K562 (cell line): Measurements from ENCODE around the gene AMPD3. TPM values are rescaled to one million over a fixed set of nuclear protein-coding genes. Genes with fewer than 3 reads are reported as not detected.
A peak's percentile ranks its signal among the peaks of the same experiment; 100 is the strongest.

Source experiments
- ETV5 ChIP-seq: sonication (generic); formaldehyde crosslinking; IDR thresholded peaks from 2 replicates; pipeline ENCODE4 v1.4.0; 2020; ENCODE audit warnings: low read depth, mild to moderate bottlenecking, missing genetic modification reagents
- EWSR1 ChIP-seq: fragments of 450-650 bp; IDR thresholded peaks from 2 replicates; pipeline ENCODE4 v1.6.1; 2018; ENCODE audit warnings: borderline replicate concordance, mild to moderate bottlenecking, low read depth, moderate library complexity; ENCODE audit not compliant: partially characterized antibody
- FOXA1 ChIP-seq: fragments of 450-650 bp; IDR thresholded peaks from 2 replicates; pipeline ENCODE4 v1.6.1; 2016; ENCODE audit warnings: mild to moderate bottlenecking, borderline replicate concordance
- GABPA ChIP-seq: fragments of 200-800 bp; sonication (Bioruptor generic); conservative IDR thresholded peaks from 2 replicates; pipeline ENCODE4 v1.6.1; 2016; ENCODE audit warnings: low read depth, missing genetic modification characterization, missing compliant biosample characterization
- HMBOX1 ChIP-seq: sonication (generic); IDR thresholded peaks from 2 replicates; pipeline ENCODE4 v1.6.1; 2016
- IRF2 ChIP-seq: sonication (generic); formaldehyde crosslinking; IDR thresholded peaks from 2 replicates; pipeline ENCODE4 v1.8.1; 2022; ENCODE audit warnings: mild to moderate bottlenecking, missing genetic modification reagents
- JUN ChIP-seq, 2 experiments: sonication (generic) in 1 of 2; formaldehyde crosslinking in 1 of 2; IDR thresholded peaks; 2 replicates each; pipeline versions ENCODE4 v1.6.1 to v1.8.0; 2012 to 2022; ENCODE audit warnings: borderline replicate concordance in 2 of 2, mild to moderate bottlenecking in 2 of 2, improper control_type of control experiment in 1 of 2, low read depth in 1 of 2, low read length in 1 of 2, missing genetic modification reagents in 1 of 2
- L3MBTL2 ChIP-seq: fragments of 450-650 bp; IDR thresholded peaks from 2 replicates; pipeline ENCODE4 v1.6.1; 2016; ENCODE audit warnings: mild to moderate bottlenecking, moderate library complexity
- MYBL2 ChIP-seq, 2 experiments: fragments of 450-650 bp in 1 of 2; sonication (generic) in 1 of 2; formaldehyde crosslinking in 1 of 2; IDR thresholded peaks; 2 replicates each; pipeline versions ENCODE4 v1.6.1 to v1.8.1; 2017 to 2022; ENCODE audit warnings: borderline replicate concordance in 1 of 2, inconsistent platforms in 1 of 2, low read depth in 1 of 2, mild to moderate bottlenecking in 1 of 2, missing genetic modification reagents in 1 of 2, moderate library complexity in 1 of 2
- NR4A1 ChIP-seq, 2 experiments: fragments of 250-450 bp in 1 of 2; fragments of 450-650 bp in 1 of 2; sonication (Bioruptor Pico) in 1 of 2; IDR thresholded peaks; 2 replicates each; pipeline versions ENCODE4 v1.4.0 to v1.6.1; 2016 to 2020; ENCODE audit warnings: mild to moderate bottlenecking in 2 of 2, missing compliant biosample characterization in 1 of 2, missing genetic modification characterization in 1 of 2, moderate library complexity in 1 of 2
- PTTG1 ChIP-seq: fragments of 450-650 bp; IDR thresholded peaks from 2 replicates; pipeline ENCODE4 v1.6.1; 2016; ENCODE audit warnings: low read depth, mild to moderate bottlenecking, missing genetic modification characterization, missing compliant biosample characterization
- RB1 ChIP-seq: fragments of 450-650 bp; IDR thresholded peaks from 2 replicates; pipeline ENCODE4 v1.6.1; 2017; ENCODE audit warnings: low read depth, mild to moderate bottlenecking
- SIRT6 ChIP-seq: IDR thresholded peaks from one replicate; pipeline ENCODE4 v1.6.1; 2012; ENCODE audit warnings: low read depth, mild to moderate bottlenecking, control low read depth, inconsistent platforms, low read length, moderate library complexity
- SMAD2 ChIP-seq: fragments of 150-350 bp; IDR thresholded peaks from 2 replicates; pipeline ENCODE4 v1.6.1; 2014; ENCODE audit warnings: low read depth, mild to moderate bottlenecking, low read length
- SRSF9 ChIP-seq: fragments of 200-400 bp; formaldehyde crosslinking; IDR thresholded peaks from 2 replicates; pipeline ENCODE4 v1.6.1; 2017; ENCODE audit warnings: low read depth, low read length, borderline replicate concordance
- TAF7 ChIP-seq: fragments of 450-650 bp; IDR thresholded peaks from 2 replicates; pipeline ENCODE4 v1.6.1; 2016; ENCODE audit warnings: missing genetic modification characterization, missing compliant biosample characterization
- TCF3 ChIP-seq: sonication (generic); formaldehyde crosslinking; IDR thresholded peaks from 2 replicates; pipeline ENCODE4 v1.4.0; 2020; ENCODE audit warnings: mild to moderate bottlenecking, missing genetic modification reagents
- TFAM ChIP-seq: fragments of 250-450 bp; sonication (Bioruptor Pico); conservative IDR thresholded peaks from 2 replicates; pipeline ENCODE4 v1.5.0; 2021; ENCODE audit warnings: mild to moderate bottlenecking, moderate library complexity
- VEZF1 ChIP-seq: fragments of 200-800 bp; sonication (Bioruptor generic); IDR thresholded peaks from 2 replicates; pipeline ENCODE4 v1.6.1; 2017; ENCODE audit warnings: missing genetic modification characterization, missing compliant biosample characterization
- ZFX ChIP-seq: sonication (generic); formaldehyde crosslinking; IDR thresholded peaks from 2 replicates; pipeline ENCODE4 v1.8.0; 2022; ENCODE audit warnings: mild to moderate bottlenecking, missing genetic modification reagents, moderate library complexity
- ZNF239 ChIP-seq: fragments of 250-450 bp; sonication (Bioruptor Pico); IDR thresholded peaks from 2 replicates; pipeline ENCODE4 v1.4.0; 2020; ENCODE audit warnings: mild to moderate bottlenecking
- ZNF507 ChIP-seq: conservative IDR thresholded peaks from 2 replicates; pipeline ENCODE4 v1.6.1; 2017; ENCODE audit warnings: missing genetic modification characterization, missing compliant biosample characterization
- ZNF583 ChIP-seq: fragments of 250-450 bp; sonication (Bioruptor Pico); IDR thresholded peaks from 2 replicates; pipeline ENCODE4 v1.4.0; 2020
- ZSCAN32 ChIP-seq: fragments of 450-650 bp; formaldehyde crosslinking; IDR thresholded peaks from 2 replicates; pipeline ENCODE4 v1.4.0; 2020; ENCODE audit warnings: mild to moderate bottlenecking, moderate library complexity
- polyA plus RNA-seq, 8 experiments: library from polyadenylated mRNA; depleted of rRNA in 4 of 8; stranded (reverse) in 5 of 8; unstranded in 3 of 8; fragments of >200 nt; fragmentation: Nextera tagmentation in 2 of 8; fragmentation: Illumina TruSeq in 1 of 8; extraction: Ambion mirVana in 2 of 8; extraction: Trizol in 1 of 8; gene quantifications; 2 replicates each; pipeline versions ENCODE4 v1.2.1 to v1.2.3, GENCODE V29; 2011 to 2014; ENCODE audit warnings: inconsistent platforms in 1 of 8, missing spikeins in 1 of 8
- total RNA-seq, 7 experiments: library from RNA; depleted of rRNA in 6 of 7; stranded (reverse); fragments of >200 nt in 6 of 7; fragmentation: Illumina TruSeq in 2 of 7; extraction: Trizol in 2 of 7; gene quantifications; 2 replicates each; pipeline versions ENCODE4 v1.2.1 to v1.2.3, GENCODE V29; 2011 to 2021; ENCODE audit warnings: low replicate concordance in 1 of 7

AMPD3 gene
- total and polyA plus RNA-seq, 9 of the 15 experiments (the other 6 are each of a cell fraction or from before 2014, with no cell fraction given): 4.4 to 23.6 (median 11.2) TPM

GRCh38 chr11:10444725-10445315, 10.2 kb upstream of the AMPD3 start (continued):
- TF ChIP-seq IRF2 (CRISPR knock-in tag) (no peak), MYBL2 (IDR thresholded peaks at IDR 0.05; ENCODE audit: low read depth) (no peak), MYBL2 (CRISPR knock-in tag; IDR thresholded peaks at IDR 0.05; ENCODE audit: borderline replicate concordance) (no peak), ZFX (CRISPR knock-in tag) (0 out of 2 replicates have a peak, but pooled peaks have one; percentile 32), L3MBTL2 (peak; percentile 42; the same call in 1 of the 2 replicates), ZNF239 (no peak), RB1 (no peak), SIRT6 (no peak), SRSF9 (no peak), TFAM (CRISPR knock-in tag) (no peak), PTTG1 (no peak), TCF3 (CRISPR knock-in tag) (peak; percentile 63), JUN (IDR thresholded peaks at IDR 0.05; ENCODE audit: borderline replicate concordance, low read depth, low read length) (no peak), JUN (CRISPR knock-in tag; IDR thresholded peaks at IDR 0.05; ENCODE audit: borderline replicate concordance) (no peak), ZNF507 (no peak), HMBOX1 (no peak), VEZF1 (CRISPR knock-in tag) (peak; percentile 54; the same call in 1 of the 2 replicates), ETV5 (CRISPR knock-in tag) (no peak), FOXA1 (no peak), ZNF583 (no peak), GABPA (tag) (no peak), TAF7 (no peak), EWSR1 (no peak), NR4A1 (CRISPR knock-in tag; IDR thresholded peaks at IDR 0.05) (no peak), NR4A1 (tag; IDR thresholded peaks at IDR 0.05) (no peak), ZSCAN32 (CRISPR knock-in tag) (no peak), SMAD2 (no peak)
